HG02763 (cell line): ENCODE data around the gene TAF9B.
"Not testable (repeated sequence)": the region's sequence is repeated elsewhere in the genome, so short reads cannot be mapped to it uniquely, and the experiment has no call there.

Source experiments
- ATAC-seq: cut with Tn5 transposase; IDR thresholded peaks from one replicate; pipeline ENCODE4 v1.9.1; 2021; ENCODE audit warnings: mild to moderate bottlenecking, moderate library complexity; ENCODE audit not compliant: unreplicated experiment

The TAF9B gene

GRCh38 chrX:78116766-78117165 is 22.7 kb downstream of the TAF9B start:
- no peak for ATAC-seq

- no peak for ATAC-seq
Measured at GRCh38 chrX:78116365-78116764, 23.1 kb downstream of the TAF9B start.

GRCh38 chrX:78111140-78111931 is 28.1 kb downstream of the TAF9B start:
- no peak for ATAC-seq

GRCh38 chrX:78109458-78109857 is 30.0 kb downstream of the TAF9B start:
- ATAC-seq: no peak

GRCh38 chrX:78106651-78106986 is 32.8 kb downstream of the TAF9B start:
- no peak for ATAC-seq

- ATAC-seq: no peak
Measured at GRCh38 chrX:78105944-78106650, 33.4 kb downstream of the TAF9B start.

GRCh38 chrX:78104447-78105176 is 34.8 kb downstream of the TAF9B start:
- no peak for ATAC-seq

- peak; percentile 98 for ATAC-seq
Measured at GRCh38 chrX:78103623-78104446, 35.6 kb downstream of the TAF9B start, which contains the start of gene PGK1. TSS of gene PGK1 (plus strand) at chrX:78104248. CDS start at chrX:78104341, 93 bp downstream.

GRCh38 chrX:78103001-78103622 is 36.3 kb downstream of the TAF9B start:
- ATAC-seq: no peak

- no peak for ATAC-seq
Measured at GRCh38 chrX:78102091-78102490, 37.4 kb downstream of the TAF9B start.

GRCh38 chrX:78098108-78098507 is 41.3 kb downstream of the TAF9B start:
- ATAC-seq: no peak

- no peak for ATAC-seq
Measured at GRCh38 chrX:78092296-78092695, 47.2 kb downstream of the TAF9B start.

GRCh38 chrX:78081413-78081812 is 58.0 kb downstream of the TAF9B start:
- ATAC-seq: not testable (repeated sequence)
